ENCODE results near the gene CCL23.
"Not testable (repeated sequence)": the region's sequence is repeated elsewhere in the genome, so short reads cannot be mapped to it uniquely, and the experiment has no call there.

CCL23 gene

GRCh38 chr17:36017799-36018198, at the start of gene CCL23:
Gene CCL23 (minus strand): TSS chr17:36017972. CDS start chr17:36017897, 75 bp downstream.
- no peak for DNase-seq

- DNase-seq: no peak
These were observed 48.7 kb upstream of the CCL23 start for GRCh38 chr17:36066365-36066985.

- no peak for DNase-seq
These were observed 46.2 kb upstream of the CCL23 start, which contains the start of gene CCL18 for GRCh38 chr17:36063786-36064541. Gene CCL18 (plus strand): TSS chr17:36064272. CDS start chr17:36064343, 71 bp downstream.

DNA sequence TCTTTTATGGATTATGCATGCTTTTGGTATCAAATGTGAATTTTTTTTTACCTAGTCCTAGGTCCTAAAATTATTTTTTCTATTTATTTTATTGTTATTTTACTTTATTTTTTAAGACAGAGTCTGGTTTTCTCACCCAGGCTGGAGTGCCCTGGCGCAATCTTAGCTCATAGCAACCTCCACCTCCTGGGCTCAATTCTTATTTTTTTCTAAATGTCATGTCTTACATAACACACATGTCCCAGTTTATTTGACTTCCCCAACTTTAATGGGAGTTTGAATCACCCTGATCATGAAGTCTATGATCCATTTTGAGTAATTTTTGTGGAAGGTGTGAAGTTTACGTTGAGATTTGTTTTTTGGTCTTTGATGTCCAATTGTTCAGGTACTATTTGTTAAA, 43.0 kb upstream of the CCL23 start:
- no peak for DNase-seq

DNA sequence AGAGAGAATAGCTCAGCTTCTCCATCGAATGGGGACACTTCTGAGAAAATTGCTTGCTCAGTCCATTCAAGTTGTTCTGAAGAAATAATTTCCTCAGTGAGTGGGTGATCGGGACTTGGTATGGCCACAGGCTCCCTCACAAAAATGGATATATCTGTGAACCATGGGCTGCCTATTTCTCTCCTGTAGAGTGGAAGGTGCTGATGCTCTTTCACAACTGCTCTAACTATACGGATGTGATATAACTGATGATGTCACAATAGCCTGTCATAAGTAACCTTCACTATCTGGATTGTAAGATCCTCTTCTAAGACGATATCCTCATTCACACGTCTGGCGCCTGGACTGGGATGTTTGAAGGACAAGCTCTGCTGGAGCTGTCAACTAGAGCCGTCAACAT, 41.6 kb upstream of the CCL23 start:
- DNase-seq: no peak

- DNase-seq: no peak
These were observed 40.1 kb upstream of the CCL23 start for GRCh38 chr17:36057911-36058310.

- no peak for DNase-seq
These were observed 38.2 kb upstream of the CCL23 start for GRCh38 chr17:36055921-36056520.

DNA sequence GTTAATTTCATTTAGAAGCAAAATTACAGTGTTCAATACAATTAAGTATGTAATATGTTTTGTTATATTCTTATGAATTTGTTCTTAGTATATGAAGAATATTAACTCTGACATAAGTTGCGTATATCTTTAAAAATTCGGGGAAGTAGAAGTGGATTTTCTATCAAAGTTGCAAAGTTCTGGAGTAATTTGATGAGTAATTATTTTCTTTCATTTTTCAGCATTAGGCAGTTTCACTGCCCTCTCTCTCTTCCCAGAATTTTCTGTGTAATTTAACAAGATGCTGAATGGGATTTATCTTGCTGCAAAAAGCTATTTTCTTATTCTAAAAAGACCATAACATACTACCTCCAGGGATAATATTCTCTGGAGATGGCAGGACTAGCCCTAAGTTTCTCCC, 37.4 kb upstream of the CCL23 start:
- DNase-seq: no peak

- no peak for DNase-seq
These were observed 31.9 kb upstream of the CCL23 start for GRCh38 chr17:36049643-36050042.

DNA sequence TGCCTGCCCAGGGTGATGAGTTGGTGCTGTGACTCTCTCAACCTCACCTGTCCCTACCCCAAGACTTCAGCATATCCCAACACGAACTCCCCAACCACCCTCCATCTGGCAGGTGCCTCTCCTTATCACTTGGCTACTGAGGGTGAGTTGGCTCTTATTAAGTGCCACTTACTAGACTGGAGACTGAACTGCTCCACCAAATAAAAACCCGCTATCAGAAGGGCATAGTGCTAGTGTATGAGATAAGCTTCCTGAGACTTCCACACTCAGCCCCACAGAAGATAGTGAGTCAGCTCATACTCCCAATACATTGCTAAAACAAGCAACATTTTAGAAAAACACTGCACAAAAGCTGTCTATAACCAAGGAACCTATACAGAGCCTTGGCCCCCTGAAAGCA, 30.3 kb upstream of the CCL23 start:
- no peak for DNase-seq

- no peak for DNase-seq
These were observed 18.5 kb upstream of the CCL23 start for GRCh38 chr17:36036235-36036634.

GRCh38 chr17:36034127-36034526, 16.4 kb upstream of the CCL23 start:
- DNase-seq: no peak

DNA sequence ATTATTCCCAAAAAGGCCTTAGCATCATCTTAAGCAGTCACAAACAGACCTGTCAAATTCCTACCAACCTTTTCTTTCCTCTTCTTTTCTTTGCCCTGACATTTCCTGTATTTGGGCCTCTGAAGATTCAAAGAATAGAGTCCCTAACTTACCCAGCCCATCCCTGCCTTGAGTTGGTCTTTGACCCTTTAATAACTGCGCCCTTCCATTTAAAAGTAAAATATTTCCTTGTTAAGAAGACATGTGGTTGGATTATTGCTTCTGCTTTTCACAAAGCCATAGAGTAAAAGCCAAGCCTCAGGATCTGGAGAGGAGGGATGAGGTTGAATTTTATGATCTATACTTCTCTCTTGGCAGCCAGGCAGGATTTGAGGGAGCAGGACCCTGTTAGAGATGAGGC, 13.2 kb upstream of the CCL23 start:
- DNase-seq: no peak

GRCh38 chr17:36027761-36028160, 10.0 kb upstream of the CCL23 start:
- DNase-seq: no peak

GRCh38 chr17:36024106-36024869, 6.5 kb upstream of the CCL23 start:
- DNase-seq: no peak

GRCh38 chr17:36019423-36019822, 1.7 kb upstream of the CCL23 start:
- DNase-seq: no peak

- DNase-seq: no peak
These were observed 1.2 kb downstream of the CCL23 start for GRCh38 chr17:36016555-36016954.

GRCh38 chr17:36015895-36016294, 1.9 kb downstream of the CCL23 start:
- not testable (repeated sequence) for DNase-seq

GRCh38 chr17:36014946-36015345, 2.8 kb downstream of the CCL23 start:
- DNase-seq: no peak

DNA sequence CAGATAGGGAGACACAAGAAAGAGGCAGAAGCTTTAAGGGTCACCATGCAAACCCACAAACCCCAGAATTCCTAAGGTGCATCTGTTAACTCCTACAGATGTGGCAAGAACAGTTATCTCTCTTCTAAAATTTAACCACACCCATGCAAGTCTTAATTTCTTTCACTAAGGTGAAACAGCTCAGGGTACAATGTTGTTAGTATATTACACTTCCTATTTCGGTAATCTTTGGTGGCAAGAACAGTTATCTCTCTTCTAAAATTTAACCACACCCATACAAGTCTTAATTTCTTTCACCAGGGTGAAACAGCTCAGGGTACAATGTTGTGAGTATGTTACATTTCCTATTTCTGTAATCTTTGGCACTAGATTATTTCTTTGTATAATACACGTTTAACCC, 6.6 kb downstream of the CCL23 start:
- DNase-seq: no peak

DNA sequence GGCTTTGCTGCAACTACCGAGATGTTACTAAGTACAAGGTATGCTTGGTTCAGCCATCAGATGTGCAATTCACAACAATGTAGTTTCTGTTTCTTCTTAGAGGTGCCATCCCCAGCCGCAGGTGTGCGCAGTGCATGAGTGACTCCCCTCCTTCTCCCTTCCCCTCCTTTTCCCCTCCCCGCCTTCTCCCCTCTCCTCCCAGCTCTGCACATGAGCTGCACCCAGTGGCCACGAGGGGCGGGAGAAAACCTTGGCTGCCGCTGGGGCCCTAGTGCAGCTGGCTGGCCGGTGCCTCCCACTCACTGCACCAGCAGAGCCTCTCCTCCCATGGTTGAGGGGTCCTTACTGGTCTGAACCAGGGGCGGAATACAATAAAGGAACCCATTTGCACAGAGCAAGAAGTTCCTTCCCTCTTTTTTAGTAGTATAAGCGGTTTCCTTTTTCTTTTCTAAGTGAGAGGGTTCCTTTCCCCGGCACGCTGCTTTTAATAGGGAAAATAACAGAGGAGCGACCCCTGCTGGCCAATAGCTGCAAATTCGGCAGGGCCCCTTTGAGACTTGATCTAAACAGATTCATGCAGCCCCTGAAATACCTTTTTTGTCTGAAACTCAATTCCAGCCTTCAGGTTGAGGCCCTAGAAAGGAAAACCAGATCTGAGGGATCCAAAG, 8.6 kb downstream of the CCL23 start:
- no peak for DNase-seq

DNA sequence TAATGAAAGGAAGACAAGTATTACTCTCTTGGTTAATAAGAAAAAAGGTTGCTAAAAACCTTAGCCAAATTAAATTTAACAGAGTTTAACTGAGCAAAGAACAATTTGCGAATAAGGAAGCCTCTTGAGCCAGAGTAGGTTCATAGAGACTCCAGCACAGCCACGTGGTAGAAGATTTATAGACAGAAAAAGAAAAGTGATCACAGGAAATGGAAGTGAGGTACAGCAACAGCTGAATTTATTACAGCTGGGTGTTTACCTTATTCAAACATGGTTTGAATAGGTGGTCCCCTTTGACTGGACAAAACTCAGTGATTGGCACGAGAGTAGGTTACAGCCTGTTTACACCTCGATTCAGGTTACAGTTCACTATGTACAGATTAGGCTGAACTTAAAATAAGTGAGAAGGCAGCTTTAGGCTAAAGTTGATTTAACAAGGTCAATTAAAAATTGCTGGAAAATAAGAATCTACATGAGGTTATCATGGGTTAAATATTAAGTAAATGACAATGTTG, 13.1 kb downstream of the CCL23 start:
- no peak for DNase-seq

- no peak for DNase-seq
These were observed 15.1 kb downstream of the CCL23 start for GRCh38 chr17:36002631-36003030.
